SU-DHL-6 (cell line): ENCODE measurements around the gene C2orf49.

Source experiments
- CTCF ChIP-seq: fragments of 200-600 bp; sonication (generic); IDR thresholded peaks from one replicate; pipeline ENCODE4 v1.5.1; 2017; ENCODE audit warnings: antibody characterized with exemption, mild to moderate bottlenecking, low read length, moderate library complexity; ENCODE audit not compliant: insufficient read depth, poor library complexity, severe bottlenecking
- EZH2phosphoT487 ChIP-seq: fragments of 200-600 bp; sonication (generic), shearing (Covaris generic); conservative IDR thresholded peaks from 2 replicates; pipeline ENCODE4 v1.6.1; 2018; ENCODE audit warnings: mild to moderate bottlenecking, antibody characterized with exemption, low read length, moderate library complexity, mixed read lengths

DNA sequence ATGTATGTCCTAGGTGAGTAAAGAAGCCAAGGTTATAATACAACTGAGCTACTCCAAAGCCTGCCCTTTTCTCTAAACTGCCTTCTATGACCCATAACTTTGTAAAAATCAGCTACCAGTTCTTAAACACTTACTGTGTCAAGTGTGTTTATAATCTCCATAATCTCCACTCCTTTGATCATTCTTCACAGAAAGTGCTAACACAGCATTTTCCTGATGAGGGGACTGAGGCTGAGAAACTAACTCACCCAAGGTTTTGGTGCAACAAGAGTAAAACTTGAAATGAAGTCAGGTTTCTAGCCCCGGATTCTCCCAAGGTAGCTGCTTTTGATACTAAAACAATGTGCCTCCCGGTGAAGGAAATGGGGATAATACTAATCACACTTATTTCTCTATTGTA lies 1.9 kb upstream of the C2orf49 start:
- TF ChIP-seq CTCF (no peak), EZH2phosphoT487 (no peak)
